ENCODE results near the gene ANGPTL2. TPM values are rescaled to one million over a fixed set of nuclear protein-coding genes. Genes with fewer than 3 reads are reported as not detected.

Gene ANGPTL2
- total and polyA plus RNA-seq, 5 donors from 2014 or later, result not detected

- no peak overlapping the region for H3K4me3 ChIP-seq (ENCODE audit: low read depth, low read length)
- Mint-ChIP-seq H3K27me3 (peaks cover 4% of the 10 kb centered on the region), H3K36me3 (no peaks in the 10 kb centered on the region), H3K4me1 (peaks cover 0 to 3% (median 0%) of the 10 kb centered on the region in 4 donors), H3K9me3 (peaks cover 0 to 2% (median 0%) of the 10 kb centered on the region in 7 donors), H3K27ac (no peak overlapping the region), H3K4me3 (no peak overlapping the region)
- H3K27ac ChIP-seq (ENCODE audit: insufficient read depth, low read length, poor library complexity, severe bottlenecking), result no peak overlapping the region
- H3K9me3 ChIP-seq (ENCODE audit: control insufficient read depth in 2 of 2, low read length in 2 of 2), result no peaks in the 10 kb centered on the region
- DNase-seq, result no peak
- no peaks in the 10 kb centered on the region for H3K4me1 ChIP-seq (ENCODE audit: control insufficient read depth, insufficient read depth, low read length, poor library complexity, severe bottlenecking)
- no peak for ATAC-seq (ENCODE audit: low read depth in 2 of 2)
- H3K36me3 ChIP-seq (ENCODE audit: control insufficient read depth, insufficient read depth, low read length), result no peaks in the 10 kb centered on the region
- H3K27me3 ChIP-seq (ENCODE audit: control insufficient read depth, insufficient read depth, low read length), result no peaks in the 10 kb centered on the region
These were observed 15.4 kb upstream of the ANGPTL2 start for GRCh38 chr9:127137640-127138360.

DNA sequence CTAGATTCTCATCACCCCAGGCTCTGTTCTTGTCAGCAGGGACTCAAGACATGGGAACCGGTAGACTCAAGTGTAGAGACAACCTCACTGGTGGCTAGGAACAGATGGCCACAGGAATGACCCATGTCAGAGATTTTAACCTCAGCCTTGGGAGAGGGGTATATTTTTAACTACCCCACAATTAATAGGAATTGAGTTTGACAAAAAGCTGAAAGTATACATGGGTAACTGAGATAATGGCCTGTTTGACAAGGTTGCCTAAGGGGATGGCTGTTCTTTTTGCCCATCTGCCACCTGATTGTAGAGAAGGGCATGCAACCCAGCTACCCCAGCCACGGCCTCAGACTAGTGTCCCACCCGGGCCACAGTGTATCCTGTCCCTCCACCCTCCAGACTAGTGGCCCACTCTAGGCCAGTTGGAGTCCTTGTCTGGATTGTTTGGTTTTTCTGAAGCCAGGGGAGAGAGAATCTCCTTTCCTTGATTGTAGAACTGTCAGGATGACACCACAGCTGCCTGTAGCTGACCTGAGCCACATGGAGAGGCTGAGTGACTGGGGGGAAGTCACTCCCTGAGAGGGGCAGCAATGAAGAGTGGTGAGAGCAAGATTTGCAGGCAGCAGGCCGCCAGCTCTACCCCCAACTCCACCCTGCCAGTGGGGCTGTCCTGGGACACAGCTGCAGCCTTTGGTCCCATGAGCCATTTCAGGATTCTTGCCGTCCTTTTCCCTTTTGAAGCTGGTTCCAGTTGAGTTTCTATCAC, 14.6 kb upstream of the ANGPTL2 start:
- no peak overlapping the region for H3K4me3 ChIP-seq (ENCODE audit: low read depth, low read length)

DNA sequence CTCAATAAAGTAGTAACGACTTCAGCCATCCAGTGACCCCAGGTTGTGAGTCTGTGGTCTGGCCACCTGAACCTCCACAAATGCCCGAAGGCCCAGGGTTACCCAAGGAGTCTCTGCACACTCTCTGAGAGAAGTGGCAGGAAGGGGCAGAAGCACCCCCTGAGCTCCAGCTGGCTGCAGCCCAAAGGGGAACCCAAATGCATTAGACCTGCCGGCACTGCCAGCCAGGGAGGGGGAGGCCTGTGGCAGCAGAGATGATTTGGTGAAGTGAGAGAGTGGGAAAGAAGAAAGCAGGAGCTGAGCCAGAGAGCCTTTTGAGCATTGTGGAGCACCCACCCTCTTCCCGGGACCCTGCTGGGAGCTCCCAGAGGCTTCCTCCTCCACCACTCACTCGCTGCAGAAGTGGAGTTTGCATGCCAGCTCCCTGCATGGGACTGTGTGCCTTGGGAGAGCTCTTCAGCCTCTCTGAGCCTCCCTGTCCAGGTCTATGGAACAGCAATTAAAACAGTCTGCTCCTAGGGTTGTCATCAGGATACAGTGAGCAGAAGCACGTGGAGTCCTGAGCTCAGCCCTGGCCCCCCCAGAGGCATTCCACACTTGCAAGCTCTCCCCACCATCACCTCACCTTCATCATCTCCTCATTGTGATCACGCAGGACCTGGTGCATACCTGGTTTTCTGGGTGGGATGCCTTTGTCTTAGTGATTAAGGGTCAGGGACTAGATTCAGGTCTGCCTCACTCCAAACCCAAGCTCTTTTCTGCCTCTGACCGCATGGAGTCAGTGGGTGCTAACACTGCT, 13.8 kb upstream of the ANGPTL2 start:
- H3K27ac ChIP-seq (ENCODE audit: insufficient read depth, low read length, poor library complexity, severe bottlenecking), result no peak overlapping the region
- no peaks in the 10 kb centered on the region for H3K27me3 ChIP-seq (ENCODE audit: control insufficient read depth, insufficient read depth, low read length)
- Mint-ChIP-seq H3K4me3 (no peak overlapping the region), H3K27ac (no peak overlapping the region), H3K4me1 (peaks cover 0 to 3% (median 0%) of the 10 kb centered on the region in 4 donors), H3K9me3 (peaks cover 0 to 2% (median 0%) of the 10 kb centered on the region in 7 donors), H3K36me3 (no peaks in the 10 kb centered on the region), H3K27me3 (peaks cover 4% of the 10 kb centered on the region)
- no peak overlapping the region for H3K4me3 ChIP-seq (ENCODE audit: low read depth, low read length)
- H3K4me1 ChIP-seq (ENCODE audit: control insufficient read depth, insufficient read depth, low read length, poor library complexity, severe bottlenecking), result no peaks in the 10 kb centered on the region
- ATAC-seq (ENCODE audit: low read depth in 2 of 2) (no peak), DNase-seq (no peak)
- H3K9me3 ChIP-seq (ENCODE audit: control insufficient read depth in 2 of 2, low read length in 2 of 2), result no peaks in the 10 kb centered on the region
- no peaks in the 10 kb centered on the region for H3K36me3 ChIP-seq (ENCODE audit: control insufficient read depth, insufficient read depth, low read length)

More for the DNA sequence above, 14.6 kb upstream of the ANGPTL2 start:
- no peak overlapping the region for H3K4me3 Mint-ChIP-seq
- no peaks in the 10 kb centered on the region for H3K4me1 ChIP-seq (ENCODE audit: control insufficient read depth, insufficient read depth, low read length, poor library complexity, severe bottlenecking)
- peaks cover 4% of the 10 kb centered on the region for H3K27me3 Mint-ChIP-seq
- no peaks in the 10 kb centered on the region for H3K36me3 ChIP-seq (ENCODE audit: control insufficient read depth, insufficient read depth, low read length)
- no peak overlapping the region for H3K27ac ChIP-seq (ENCODE audit: insufficient read depth, low read length, poor library complexity, severe bottlenecking)
- ATAC-seq (ENCODE audit: low read depth in 2 of 2) (no peak), DNase-seq (no peak)
- H3K27ac Mint-ChIP-seq, result no peak overlapping the region
- peaks cover 0 to 3% (median 0%) of the 10 kb centered on the region in 4 donors for H3K4me1 Mint-ChIP-seq
- H3K27me3 ChIP-seq (ENCODE audit: control insufficient read depth, insufficient read depth, low read length), result no peaks in the 10 kb centered on the region
- H3K9me3 ChIP-seq (ENCODE audit: control insufficient read depth in 2 of 2, low read length in 2 of 2), result no peaks in the 10 kb centered on the region
- H3K36me3 Mint-ChIP-seq, result no peaks in the 10 kb centered on the region
- H3K9me3 Mint-ChIP-seq, result peaks cover 0 to 2% (median 0%) of the 10 kb centered on the region in 7 donors

- ATAC-seq (ENCODE audit: low read depth in 2 of 2) (no peak), DNase-seq (no peak)
- no peaks in the 10 kb centered on the region for H3K4me1 ChIP-seq (ENCODE audit: control insufficient read depth, insufficient read depth, low read length, poor library complexity, severe bottlenecking)
- H3K27me3 Mint-ChIP-seq, result peaks cover 4% of the 10 kb centered on the region
- no peaks in the 10 kb centered on the region for H3K9me3 ChIP-seq (ENCODE audit: control insufficient read depth in 2 of 2, low read length in 2 of 2)
- no peaks in the 10 kb centered on the region for H3K36me3 Mint-ChIP-seq
- H3K36me3 ChIP-seq (ENCODE audit: control insufficient read depth, insufficient read depth, low read length), result no peaks in the 10 kb centered on the region
- no peak overlapping the region for H3K4me3 Mint-ChIP-seq
- H3K4me3 ChIP-seq (ENCODE audit: low read depth, low read length), result no peak overlapping the region
- no peaks in the 10 kb centered on the region for H3K4me1 Mint-ChIP-seq
- no peak overlapping the region for H3K27ac Mint-ChIP-seq
- H3K9me3 Mint-ChIP-seq, result peaks cover 0 to 1% (median 0%) of the 10 kb centered on the region in 7 donors
- no peaks in the 10 kb centered on the region for H3K27me3 ChIP-seq (ENCODE audit: control insufficient read depth, insufficient read depth, low read length)
- no peak overlapping the region for H3K27ac ChIP-seq (ENCODE audit: insufficient read depth, low read length, poor library complexity, severe bottlenecking)
These were observed 12.8 kb upstream of the ANGPTL2 start for GRCh38 chr9:127135056-127135745.

DNA sequence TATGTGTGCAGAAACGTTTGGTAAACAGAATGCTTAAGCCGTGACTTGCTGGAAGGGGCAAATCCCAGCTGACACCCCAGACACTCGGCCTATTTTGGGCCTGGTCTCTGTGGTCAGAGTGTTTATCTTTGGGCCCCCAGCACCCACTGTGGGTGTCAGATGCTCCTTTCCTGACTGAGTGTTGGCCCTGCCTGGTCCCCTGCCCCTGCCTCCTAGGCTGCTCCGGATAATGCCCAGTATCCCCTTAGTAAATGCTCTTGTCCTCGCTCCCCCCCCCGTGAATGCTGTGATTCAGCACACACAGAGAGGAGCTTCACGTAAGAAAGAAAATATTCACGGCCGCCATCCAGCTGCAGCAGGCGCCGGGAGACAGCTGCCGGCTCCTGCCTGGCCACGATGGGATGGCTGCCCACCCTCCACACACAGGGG, 11.3 kb upstream of the ANGPTL2 start:
- Histone ChIP-seq H3K27me3 (ENCODE audit: control insufficient read depth, insufficient read depth, low read length) (no peaks in the 10 kb centered on the region), H3K27ac (ENCODE audit: insufficient read depth, low read length, poor library complexity, severe bottlenecking) (no peak overlapping the region), H3K9me3 (ENCODE audit: control insufficient read depth in 2 of 2, low read length in 2 of 2) (no peaks in the 10 kb centered on the region), H3K36me3 (ENCODE audit: control insufficient read depth, insufficient read depth, low read length) (no peaks in the 10 kb centered on the region), H3K4me1 (ENCODE audit: control insufficient read depth, insufficient read depth, low read length, poor library complexity, severe bottlenecking) (no peaks in the 10 kb centered on the region), H3K4me3 (ENCODE audit: low read depth, low read length) (no peak overlapping the region)
- no peak overlapping the region for H3K27ac Mint-ChIP-seq
- peaks cover 0 to 1% (median 0%) of the 10 kb centered on the region in 7 donors for H3K9me3 Mint-ChIP-seq
- H3K4me3 Mint-ChIP-seq, result no peak overlapping the region
- DNase-seq (no peak), ATAC-seq (ENCODE audit: low read depth in 2 of 2) (no peak)
- no peaks in the 10 kb centered on the region for H3K4me1 Mint-ChIP-seq
- H3K27me3 Mint-ChIP-seq, result peaks cover 7% of the 10 kb centered on the region
- no peaks in the 10 kb centered on the region for H3K36me3 Mint-ChIP-seq

GRCh38 chr9:127132921-127133647, 10.6 kb upstream of the ANGPTL2 start:
- Mint-ChIP-seq H3K27ac (no peak overlapping the region), H3K9me3 (peaks cover 0 to 1% (median 0%) of the 10 kb centered on the region in 7 donors), H3K27me3 (peaks cover 7% of the 10 kb centered on the region), H3K4me1 (no peaks in the 10 kb centered on the region), H3K4me3 (no peak overlapping the region), H3K36me3 (no peaks in the 10 kb centered on the region)
- no peaks in the 10 kb centered on the region for H3K4me1 ChIP-seq (ENCODE audit: control insufficient read depth, insufficient read depth, low read length, poor library complexity, severe bottlenecking)
- no peaks in the 10 kb centered on the region for H3K36me3 ChIP-seq (ENCODE audit: control insufficient read depth, insufficient read depth, low read length)
- H3K4me3 ChIP-seq (ENCODE audit: low read depth, low read length), result no peak overlapping the region
- DNase-seq (no peak), ATAC-seq (ENCODE audit: low read depth in 2 of 2) (no peak)
- no peak overlapping the region for H3K27ac ChIP-seq (ENCODE audit: insufficient read depth, low read length, poor library complexity, severe bottlenecking)
- H3K9me3 ChIP-seq (ENCODE audit: control insufficient read depth in 2 of 2, low read length in 2 of 2), result no peaks in the 10 kb centered on the region
- H3K27me3 ChIP-seq (ENCODE audit: control insufficient read depth, insufficient read depth, low read length), result no peaks in the 10 kb centered on the region

DNA sequence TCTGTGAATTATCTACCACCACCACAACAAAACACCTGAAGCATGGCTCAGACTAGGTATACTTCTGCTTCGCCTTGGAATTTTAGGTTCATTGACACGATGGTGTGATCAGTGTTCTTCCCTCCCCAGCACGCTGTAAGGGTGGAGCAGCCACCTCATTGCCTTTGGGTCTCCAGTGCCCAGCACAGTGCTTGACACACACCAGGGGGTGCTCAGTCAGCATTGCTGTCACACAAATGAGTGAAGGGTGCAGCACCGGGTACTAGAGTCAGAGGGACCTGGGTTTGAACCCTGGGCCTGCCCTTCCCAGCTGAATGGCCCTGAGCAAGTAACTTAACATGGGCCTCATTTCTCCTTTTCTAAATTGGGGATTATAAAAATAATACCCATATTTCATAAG, 9.9 kb upstream of the ANGPTL2 start:
- Histone ChIP-seq H3K27me3 (ENCODE audit: control insufficient read depth, insufficient read depth, low read length) (no peaks in the 10 kb centered on the region), H3K36me3 (ENCODE audit: control insufficient read depth, insufficient read depth, low read length) (no peaks in the 10 kb centered on the region), H3K27ac (ENCODE audit: insufficient read depth, low read length, poor library complexity, severe bottlenecking) (no peak overlapping the region), H3K4me3 (ENCODE audit: low read depth, low read length) (no peak overlapping the region), H3K9me3 (ENCODE audit: control insufficient read depth in 2 of 2, low read length in 2 of 2) (no peaks in the 10 kb centered on the region), H3K4me1 (ENCODE audit: control insufficient read depth, insufficient read depth, low read length, poor library complexity, severe bottlenecking) (no peaks in the 10 kb centered on the region)
- H3K27ac Mint-ChIP-seq, result no peak overlapping the region
- no peaks in the 10 kb centered on the region for H3K36me3 Mint-ChIP-seq
- H3K4me1 Mint-ChIP-seq, result no peaks in the 10 kb centered on the region
- peaks cover 0 to 1% (median 0%) of the 10 kb centered on the region in 7 donors for H3K9me3 Mint-ChIP-seq
- peaks cover 7% of the 10 kb centered on the region for H3K27me3 Mint-ChIP-seq
- DNase-seq (no peak), ATAC-seq (ENCODE audit: low read depth in 2 of 2) (no peak)
- H3K4me3 Mint-ChIP-seq, result no peak overlapping the region
